ENCODE results near the gene HNF1B. TPM values are rescaled to one million over a fixed set of nuclear protein-coding genes. Genes with fewer than 3 reads are reported as not detected.

HNF1B gene
- total RNA-seq, 1 donor from 2014 or later = not detected

GRCh38 chr17:37671824-37672547 is 72.9 kb downstream of the HNF1B start:
- no peak for DNase-seq (ENCODE audit: low read depth in 2 of 2)

DNA sequence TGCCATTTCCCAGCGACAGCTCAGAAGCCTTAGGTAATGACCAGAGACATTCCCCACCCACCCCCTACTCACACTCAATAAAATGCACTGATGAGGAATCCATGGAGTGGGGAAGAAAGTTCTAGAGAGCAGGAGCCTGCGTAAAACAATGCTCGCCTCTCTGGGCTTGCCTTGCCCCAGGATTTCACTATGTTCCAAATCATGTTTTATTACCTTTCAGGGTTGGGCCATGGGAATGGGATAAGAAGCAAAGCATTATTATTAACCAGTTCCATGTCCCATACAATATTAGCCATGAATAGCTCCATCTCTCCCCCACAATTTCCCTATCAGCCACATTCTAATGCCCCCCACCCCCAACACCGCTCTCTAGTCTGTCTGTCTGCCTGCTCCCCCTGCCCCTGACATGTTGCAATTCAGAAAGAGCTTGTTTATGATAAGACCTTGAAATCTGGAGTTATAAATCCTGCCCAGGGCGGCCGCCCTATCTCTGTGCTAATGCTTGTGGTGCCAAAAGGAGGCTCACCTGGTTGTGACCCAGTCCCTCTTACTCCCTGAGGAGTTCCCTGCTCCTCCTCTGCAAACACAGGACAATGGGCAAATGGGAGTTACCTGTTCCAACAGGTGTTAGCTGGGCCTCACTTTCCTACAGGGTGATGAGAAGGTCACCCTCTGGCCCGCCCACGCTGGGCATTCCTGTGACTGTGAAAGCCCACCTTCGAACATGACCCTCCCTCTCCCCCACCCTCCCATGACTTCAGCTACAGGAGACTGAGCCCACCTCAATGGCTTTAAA is 73.6 kb downstream of the HNF1B start:
- no peak for DNase-seq (ENCODE audit: low read depth in 2 of 2)

DNA sequence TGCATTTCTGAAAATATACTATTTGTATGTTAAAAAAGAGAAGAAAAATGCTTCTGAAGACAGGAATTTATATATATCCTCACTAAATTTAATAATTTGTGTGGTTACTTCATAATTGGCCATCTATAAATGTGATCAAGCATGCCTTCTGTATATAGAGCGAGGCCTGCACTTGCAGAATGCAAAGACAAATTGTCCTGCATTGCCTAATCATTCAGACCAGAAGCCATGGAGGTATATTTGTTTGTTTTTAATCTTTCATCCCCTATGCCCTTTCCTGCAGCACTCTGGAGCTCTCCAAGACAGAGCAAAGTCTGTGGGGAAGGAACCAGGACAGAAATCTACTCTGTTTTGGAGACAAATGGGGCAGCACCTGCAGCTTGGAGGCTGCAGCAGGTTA is 77.8 kb downstream of the HNF1B start:
- no peak for DNase-seq (ENCODE audit: low read depth in 2 of 2)

- DNase-seq (ENCODE audit: low read depth in 2 of 2) = no peak
Measured at GRCh38 chr17:37664214-37664613, 80.6 kb downstream of the HNF1B start.

- no peak for DNase-seq (ENCODE audit: low read depth in 2 of 2)
Measured at GRCh38 chr17:37662353-37662752, 82.5 kb downstream of the HNF1B start.

DNA sequence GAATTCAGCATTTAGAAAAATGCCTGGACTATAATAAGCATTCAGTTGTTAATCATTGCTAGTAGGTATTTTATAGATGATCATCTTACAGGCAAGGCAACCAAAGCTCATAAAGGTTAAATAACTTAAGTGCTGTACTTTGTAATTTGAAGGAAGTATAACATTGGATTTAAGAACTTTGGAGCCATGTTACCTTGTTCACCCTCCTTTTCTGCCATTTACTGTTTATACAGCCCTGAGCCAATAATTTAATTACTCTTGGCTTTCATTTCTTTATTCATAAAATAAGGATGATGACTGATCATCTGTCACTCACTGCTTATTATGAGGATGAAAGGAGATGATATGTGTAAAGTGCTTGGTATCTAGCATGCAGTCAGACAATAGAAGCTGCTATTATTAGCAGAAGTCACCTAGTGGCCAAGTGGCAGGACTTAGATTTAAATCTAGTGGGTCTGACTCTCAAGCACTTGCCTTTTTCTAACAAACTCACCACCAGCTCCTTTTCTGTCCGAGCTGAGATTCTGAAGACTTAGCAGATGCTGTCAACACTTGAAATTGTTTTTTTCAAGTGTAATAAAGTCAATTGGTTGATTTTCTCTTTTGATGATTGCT is 83.4 kb downstream of the HNF1B start:
- DNase-seq (ENCODE audit: low read depth in 2 of 2) = no peak

DNA sequence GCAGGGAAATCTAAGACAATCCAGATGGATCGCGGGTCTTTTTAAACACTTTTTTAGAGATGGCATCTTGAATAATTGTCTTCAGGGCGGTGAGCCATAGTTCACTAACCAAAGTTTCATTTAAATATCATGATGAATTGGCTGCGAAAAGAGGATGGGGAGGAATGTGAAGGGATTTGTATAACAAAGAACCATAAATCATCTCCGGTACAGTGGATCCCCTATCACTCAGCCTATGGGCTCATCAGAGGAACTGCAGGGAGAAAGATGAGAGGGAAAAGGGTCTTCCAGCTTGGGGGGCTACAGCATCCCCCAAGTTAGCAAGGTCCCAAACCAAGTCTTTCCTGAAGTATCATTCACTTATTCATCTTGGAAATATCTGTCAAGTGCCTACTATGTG is 84.9 kb downstream of the HNF1B start:
- DNase-seq (ENCODE audit: low read depth in 2 of 2) = no peak

DNA sequence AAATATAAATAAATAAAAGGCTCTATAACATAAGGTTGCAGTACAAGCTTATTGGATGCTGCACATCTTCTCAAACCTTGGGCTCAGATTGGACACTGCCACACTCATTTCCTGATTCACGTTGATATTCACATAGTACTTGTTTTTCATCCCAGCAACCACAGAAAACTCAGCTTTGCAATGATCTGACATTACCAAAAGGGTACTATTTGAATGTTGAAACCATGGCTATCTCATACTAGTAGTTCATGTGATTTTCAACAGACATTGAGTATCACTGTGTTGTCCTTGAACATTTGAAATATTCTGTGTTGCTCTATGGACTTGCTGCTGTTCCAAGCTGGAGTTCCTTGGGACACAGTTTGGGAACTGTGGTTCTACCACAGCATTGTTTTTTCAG is 87.7 kb downstream of the HNF1B start:
- DNase-seq (ENCODE audit: low read depth in 2 of 2) = no peak

GRCh38 chr17:37651849-37652248 is 93.0 kb downstream of the HNF1B start:
- DNase-seq (ENCODE audit: low read depth in 2 of 2) = no peak

GRCh38 chr17:37650419-37651003 is 94.3 kb downstream of the HNF1B start:
- DNase-seq (ENCODE audit: low read depth in 2 of 2) = peak; percentile 40 to 66

GRCh38 chr17:37648555-37648954 is 96.3 kb downstream of the HNF1B start:
- DNase-seq (ENCODE audit: low read depth in 2 of 2) = peak; percentile 62 to 94

DNA sequence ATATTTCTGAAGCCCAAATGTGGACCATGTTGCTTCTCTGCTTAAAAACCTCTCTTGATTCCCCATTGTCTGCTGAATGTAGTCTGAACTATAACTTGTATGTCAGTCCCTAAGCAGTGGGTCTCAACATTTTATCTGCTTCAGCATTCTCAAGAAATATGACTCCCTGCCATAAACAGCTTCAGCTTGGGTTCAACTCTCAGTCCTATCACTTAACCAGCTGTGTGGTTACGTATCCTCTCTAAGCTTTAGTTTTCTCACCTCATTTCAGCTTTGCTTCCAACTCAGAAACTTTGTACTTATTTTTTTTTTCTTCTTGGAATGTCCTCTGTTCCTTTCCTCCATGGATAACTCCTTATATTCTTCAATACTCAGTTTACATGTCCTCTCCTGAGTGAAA is 97.0 kb downstream of the HNF1B start:
- no peak for DNase-seq (ENCODE audit: low read depth in 2 of 2)

- DNase-seq (ENCODE audit: low read depth in 2 of 2) = peak in 1 of 2 donors; percentile 63
Measured at GRCh38 chr17:37643869-37644268, 101.0 kb downstream of the HNF1B start.

GRCh38 chr17:37643118-37643766 is 101.6 kb downstream of the HNF1B start, which contains the start of gene DDX52:
Gene DDX52 (minus strand): TSS chr17:37643446. CDS start chr17:37643420, 26 bp downstream.
- peak; percentile 90 to 96 for DNase-seq (ENCODE audit: low read depth in 2 of 2)

GRCh38 chr17:37642681-37643080 is 102.2 kb downstream of the HNF1B start:
- DNase-seq (ENCODE audit: low read depth in 2 of 2) = peak in 1 of 2 donors; percentile 55

DNA sequence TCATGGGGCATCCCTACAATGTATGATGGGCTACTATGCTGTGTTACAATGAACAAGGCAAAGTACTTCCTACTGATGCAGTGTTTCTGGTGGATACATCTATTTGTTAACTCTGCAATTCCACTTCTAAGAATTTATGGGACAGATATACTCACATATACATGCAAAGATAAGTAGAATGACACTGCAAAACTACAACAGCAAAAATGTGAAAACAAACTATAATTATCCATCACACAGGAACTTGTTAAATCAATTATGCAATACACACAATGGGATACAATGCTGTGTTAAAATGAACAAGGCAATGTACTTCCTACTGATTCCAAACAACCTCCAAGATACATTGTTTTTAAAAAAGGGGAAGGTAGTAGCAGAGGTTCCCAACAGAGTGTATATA is 104.8 kb downstream of the HNF1B start:
- no peak for DNase-seq (ENCODE audit: low read depth in 2 of 2)

GRCh38 chr17:37637956-37638355 is 106.9 kb downstream of the HNF1B start:
- DNase-seq (ENCODE audit: low read depth in 2 of 2) = no peak

Data from dermis microvascular lymphatic vessel endothelial cell (primary cell).